ENCODE results near the gene SRGN. TPM values are rescaled to one million over a fixed set of nuclear protein-coding genes. Genes with fewer than 3 reads are reported as not detected.

SRGN gene
- total RNA-seq, 4 donors from 2014 or later: 90.0 to 313 (median 105) TPM

DNA sequence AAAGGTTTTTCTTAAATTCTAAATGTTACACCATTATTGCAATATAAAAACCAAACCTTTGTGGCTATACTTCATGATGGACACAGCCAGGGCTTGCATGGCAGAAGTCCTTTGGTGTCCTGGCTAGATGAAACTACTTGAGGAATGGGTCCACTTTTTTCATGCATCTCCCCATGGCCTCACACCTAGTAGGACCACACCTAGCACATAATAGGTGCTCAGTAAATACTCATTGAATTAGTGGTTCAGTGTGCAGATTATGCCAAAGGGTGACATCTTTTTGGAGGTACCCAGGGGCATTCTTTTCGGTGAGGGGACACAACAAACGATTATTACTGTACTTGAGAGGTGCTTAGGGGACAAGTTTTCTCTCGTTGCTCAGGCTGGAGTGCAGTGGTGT, 20.7 kb upstream of the SRGN start:
- Histone ChIP-seq H3K9me3 (no peaks in the 10 kb centered on the region), H3K36me3 (no peaks in the 10 kb centered on the region), H3K4me1 (peaks cover 0 to 22% (median 4%) of the 10 kb centered on the region in 4 donors), H3K4me3 (no peak overlapping the region), H3K27me3 (no peaks in the 10 kb centered on the region), H3K27ac (no peak overlapping the region)
- TF ChIP-seq EP300 (IDR thresholded peaks at IDR 0.05) (no peak), POLR2A (IDR thresholded peaks at IDR 0.05) (no peak), CTCF (IDR thresholded peaks at IDR 0.05) (no peak)
- WGBS, 2 donors: 87 to 93% methylated on average over 3 of the region's 3 CpGs
- no peak for DNase-seq (ENCODE audit: low spot score in 2 of 2)

DNA sequence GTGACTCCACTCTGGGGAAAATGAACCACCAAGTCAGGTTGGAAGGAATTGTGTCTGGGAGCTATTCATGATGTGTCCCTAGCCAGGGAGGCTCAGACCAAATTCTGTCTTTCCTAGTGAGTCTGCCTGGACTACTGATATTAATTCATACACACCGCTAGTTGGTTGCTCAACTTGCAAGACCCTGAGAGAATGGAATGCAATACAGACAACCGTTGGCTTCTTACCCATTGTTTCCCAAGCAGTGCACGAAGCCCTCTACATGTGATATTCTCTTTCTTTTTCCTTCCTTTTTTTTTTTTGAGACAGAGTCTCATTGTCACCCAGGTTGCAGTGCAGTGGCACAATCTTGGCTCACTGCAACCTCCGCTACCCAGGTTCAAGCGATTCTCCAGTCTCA, 19.4 kb upstream of the SRGN start:
- Histone ChIP-seq H3K9me3 (no peaks in the 10 kb centered on the region), H3K27ac (no peak overlapping the region), H3K4me1 (peaks cover 0 to 11% (median 0%) of the 10 kb centered on the region in 4 donors), H3K4me3 (no peak overlapping the region), H3K27me3 (no peaks in the 10 kb centered on the region), H3K36me3 (no peaks in the 10 kb centered on the region)
- 80 to 83% methylated on average over 5 of the region's 5 CpGs for WGBS, 2 donors
- TF ChIP-seq POLR2A (IDR thresholded peaks at IDR 0.05): no peak
- DNase-seq (ENCODE audit: low spot score in 2 of 2): no peak

DNA sequence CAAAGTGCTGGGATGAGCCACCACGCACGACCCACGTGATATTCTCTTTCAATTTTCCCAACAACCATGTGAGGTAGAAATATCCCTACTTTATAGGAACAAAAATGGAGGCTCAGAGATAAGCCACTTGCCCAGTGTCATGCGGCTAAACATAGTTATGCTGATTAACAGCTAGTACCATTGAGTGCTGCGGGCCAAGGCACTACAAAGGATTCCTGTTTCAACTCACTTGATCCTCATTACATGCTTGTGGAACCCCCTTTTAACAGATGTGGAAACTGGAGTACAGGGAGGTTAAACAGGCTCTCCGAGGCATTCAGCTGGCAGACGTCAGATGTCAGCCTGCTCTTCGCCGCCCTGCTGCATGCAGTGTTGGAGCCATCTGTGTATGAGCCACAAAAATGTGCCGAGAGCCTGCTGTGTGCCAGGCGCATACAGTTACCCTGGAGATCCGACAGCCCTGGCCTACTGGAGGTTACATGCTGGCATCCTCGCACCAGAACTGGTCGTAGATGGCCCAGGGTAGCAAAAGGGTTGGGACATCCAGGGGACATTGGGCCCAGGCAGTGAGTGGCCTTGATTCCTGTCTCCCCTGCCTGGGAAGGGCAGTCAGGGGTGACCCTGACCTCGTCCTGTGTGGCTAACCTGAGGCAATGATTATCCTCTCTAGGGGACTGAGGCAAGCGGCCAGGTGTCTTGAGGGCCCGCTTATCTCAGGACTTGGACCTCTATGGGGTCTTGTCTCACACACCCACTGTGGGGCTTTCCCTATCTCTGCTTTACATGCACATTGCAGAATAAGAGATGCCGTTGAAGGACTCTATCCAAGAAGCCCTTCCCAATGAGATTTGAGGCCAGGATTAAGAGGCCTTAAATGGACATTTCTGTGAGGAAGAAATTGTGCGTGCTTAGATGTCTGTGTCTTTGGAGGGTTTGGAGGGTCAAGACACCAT, 18.5 kb upstream of the SRGN start:
- Histone ChIP-seq H3K27me3 (no peaks in the 10 kb centered on the region), H3K36me3 (no peaks in the 10 kb centered on the region), H3K4me1 (peaks cover 0 to 11% (median 0%) of the 10 kb centered on the region in 4 donors), H3K4me3 (no peak overlapping the region), H3K9me3 (no peaks in the 10 kb centered on the region), H3K27ac (no peak overlapping the region)
- WGBS, 2 donors: 78 to 84% methylated on average over 17 to 18 of the region's 19 CpGs
- no peak for DNase-seq (ENCODE audit: low spot score in 2 of 2)
- TF ChIP-seq EP300 (IDR thresholded peaks at IDR 0.05) (no peak), POLR2A (IDR thresholded peaks at IDR 0.05) (no peak), CTCF (IDR thresholded peaks at IDR 0.05) (no peak)

- TF ChIP-seq POLR2A (IDR thresholded peaks at IDR 0.05): no peak
- no peak for TF ChIP-seq EP300 (IDR thresholded peaks at IDR 0.05)
- TF ChIP-seq CTCF (IDR thresholded peaks at IDR 0.05): no peak
- no peak overlapping the region for H3K4me3 ChIP-seq
- WGBS, 2 donors: 82 to 88% methylated on average over 4 of the region's 4 CpGs
- H3K27me3 ChIP-seq: no peaks in the 10 kb centered on the region
- H3K27ac ChIP-seq: no peak overlapping the region
- no peaks in the 10 kb centered on the region for H3K9me3 ChIP-seq
- DNase-seq (ENCODE audit: low spot score in 2 of 2): no peak
- peaks cover 0 to 4% (median 0%) of the 10 kb centered on the region in 4 donors for H3K4me1 ChIP-seq
- H3K36me3 ChIP-seq: no peaks in the 10 kb centered on the region
Observed at GRCh38 chr10:69070951-69071350, 17.0 kb upstream of the SRGN start.

- H3K27ac ChIP-seq: no peak overlapping the region
Observed at GRCh38 chr10:69071610-69072009, 16.3 kb upstream of the SRGN start.

More at GRCh38 chr10:69071610-69072009, 16.3 kb upstream of the SRGN start:
- Histone ChIP-seq H3K4me3 (no peak overlapping the region), H3K4me1 (no peaks in the 10 kb centered on the region), H3K27me3 (no peaks in the 10 kb centered on the region), H3K9me3 (no peaks in the 10 kb centered on the region), H3K36me3 (no peaks in the 10 kb centered on the region)
- TF ChIP-seq POLR2A (IDR thresholded peaks at IDR 0.05): no peak
- TF ChIP-seq EP300 (IDR thresholded peaks at IDR 0.05): no peak
- TF ChIP-seq CTCF (IDR thresholded peaks at IDR 0.05): no peak
- WGBS, 2 donors: 86 to 89% methylated on average over 6 of the region's 6 CpGs
- DNase-seq (ENCODE audit: low spot score in 2 of 2): no peak

Measured in tibial nerve (tissue), 4 donors.